Stimulated activated CD4-positive, alpha-beta T cell treated with anti-CD3 and anti-CD28 coated beads, Interleukin-12 subunit alpha, Interleukin-12 subunit beta, amount 100 ng/mL, for 48 hours (primary cell): ENCODE measurements around the gene RNF138.
"Not testable (repeated sequence)": the region's sequence is repeated elsewhere in the genome, so short reads cannot be mapped to it uniquely, and the experiment has no call there.

Source experiments
- DNase-seq, 3 donors: peaks; one replicate each; pipeline ENCODE4 v3.0.0-alpha.2; 2020; ENCODE audit warnings: low read depth in 2 of 3, low spot score in 1 of 3

RNF138 gene

GRCh38 chr18:32091724-32092421, at the start of gene RNF138:
Gene RNF138, plus strand, starts transcription at chr18:32091874. Its CDS starts 903 bp downstream, at chr18:32092777.
- peak; percentile 76 to 84 (median 77) for DNase-seq

GRCh38 chr18:32042337-32042736, 49.3 kb upstream of the RNF138 start:
- no peak for DNase-seq

GRCh38 chr18:32048507-32049091, 43.1 kb upstream of the RNF138 start:
- DNase-seq = no peak

GRCh38 chr18:32049393-32050171, 42.1 kb upstream of the RNF138 start:
- DNase-seq = peak in 2 of 3 donors; percentile 20 to 26

- no peak for DNase-seq
Observed at GRCh38 chr18:32056613-32057358, 34.9 kb upstream of the RNF138 start.

- DNase-seq = no peak
Observed at GRCh38 chr18:32057624-32058165, 34.0 kb upstream of the RNF138 start.

- DNase-seq = no peak
Observed at GRCh38 chr18:32060026-32060425, 31.6 kb upstream of the RNF138 start.

GRCh38 chr18:32067375-32068167, 24.1 kb upstream of the RNF138 start:
- DNase-seq = no peak

- no peak for DNase-seq
Observed at GRCh38 chr18:32072321-32072720, 19.4 kb upstream of the RNF138 start.

- no peak for DNase-seq
Observed at GRCh38 chr18:32074206-32074605, 17.5 kb upstream of the RNF138 start.

GRCh38 chr18:32078845-32079244, 12.8 kb upstream of the RNF138 start:
- DNase-seq = no peak

- DNase-seq = no peak
Observed at GRCh38 chr18:32081881-32082280, 9.8 kb upstream of the RNF138 start.

- no peak for DNase-seq
Observed at GRCh38 chr18:32083781-32084180, 7.9 kb upstream of the RNF138 start.

- no peak for DNase-seq
Observed at GRCh38 chr18:32086881-32087280, 4.8 kb upstream of the RNF138 start.

- not testable (repeated sequence) for DNase-seq
Observed at GRCh38 chr18:32090831-32091230, 843 bp upstream of the RNF138 start.

- DNase-seq = no peak
Observed at GRCh38 chr18:32091325-32091723, 350 bp upstream of the RNF138 start.

GRCh38 chr18:32092422-32093101, 888 bp downstream of the RNF138 start:
- peak; percentile 99 to 100 (median 99) for DNase-seq

- peak in 1 of 3 donors; percentile 20 for DNase-seq
Observed at GRCh38 chr18:32093102-32093511, 1.4 kb downstream of the RNF138 start.

GRCh38 chr18:32093523-32093922, 1.8 kb downstream of the RNF138 start:
- DNase-seq = peak in 1 of 3 donors; percentile 17
